HG02884 (cell line): ENCODE results near the gene TBC1D1.

Experiments used
- ATAC-seq: cut with Tn5 transposase; IDR thresholded peaks from one replicate; pipeline ENCODE4 v1.9.1; 2021; ENCODE audit warnings: mild to moderate bottlenecking, moderate library complexity; ENCODE audit not compliant: unreplicated experiment

TBC1D1 gene

GRCh38 chr4:37988670-37989069 is 97.8 kb downstream of the TBC1D1 start:
- ATAC-seq: no peak

GRCh38 chr4:37989398-37990260 is 98.7 kb downstream of the TBC1D1 start:
- peak; percentile 41 for ATAC-seq

GRCh38 chr4:37990731-37991245 is 99.9 kb downstream of the TBC1D1 start:
- no peak for ATAC-seq

- ATAC-seq: no peak
These were observed 100.9 kb downstream of the TBC1D1 start for GRCh38 chr4:37991623-37992410.

GRCh38 chr4:37993806-37994205 is 102.9 kb downstream of the TBC1D1 start:
- no peak for ATAC-seq

GRCh38 chr4:37994569-37994968 is 103.7 kb downstream of the TBC1D1 start:
- ATAC-seq: peak; percentile 56

GRCh38 chr4:37995299-37995821 is 104.5 kb downstream of the TBC1D1 start:
- ATAC-seq: no peak

GRCh38 chr4:37995981-37996775 is 105.3 kb downstream of the TBC1D1 start:
- no peak for ATAC-seq

- no peak for ATAC-seq
These were observed 107.3 kb downstream of the TBC1D1 start for GRCh38 chr4:37998226-37998625.

GRCh38 chr4:37999000-37999716 is 108.3 kb downstream of the TBC1D1 start:
- ATAC-seq: no peak

- ATAC-seq: no peak
These were observed 109.1 kb downstream of the TBC1D1 start for GRCh38 chr4:37999965-38000364.

- ATAC-seq: no peak
These were observed 111.0 kb downstream of the TBC1D1 start for GRCh38 chr4:38001927-38002326.

GRCh38 chr4:38002451-38003071 is 111.7 kb downstream of the TBC1D1 start:
- ATAC-seq: no peak

GRCh38 chr4:38003102-38003501 is 112.2 kb downstream of the TBC1D1 start:
- no peak for ATAC-seq

GRCh38 chr4:38003628-38004027 is 112.7 kb downstream of the TBC1D1 start:
- ATAC-seq: no peak

GRCh38 chr4:38004062-38004461 is 113.2 kb downstream of the TBC1D1 start:
- ATAC-seq: no peak

GRCh38 chr4:38004887-38005286 is 114.0 kb downstream of the TBC1D1 start:
- no peak for ATAC-seq

GRCh38 chr4:38005637-38006036 is 114.8 kb downstream of the TBC1D1 start:
- ATAC-seq: no peak

GRCh38 chr4:38007645-38008044 is 116.8 kb downstream of the TBC1D1 start:
- no peak for ATAC-seq

GRCh38 chr4:38008571-38009021 is 117.7 kb downstream of the TBC1D1 start:
- ATAC-seq: peak; percentile 50
